DND-41 (cell line): ENCODE results near the gene LRP1.

Experiments
- CTCF ChIP-seq: IDR thresholded peaks from 2 replicates; pipeline ENCODE4 v1.5.1; 2012; ENCODE audit warnings: borderline replicate concordance, low read length, moderate library complexity, mild to moderate bottlenecking; ENCODE audit not compliant: poor library complexity, severe bottlenecking; ENCODE audit errors: extremely low read depth
- EZH2 ChIP-seq: IDR thresholded peaks from 3 replicates; pipeline ENCODE4 v1.6.1; 2012; ENCODE audit warnings: borderline replicate concordance, low read depth, mild to moderate bottlenecking, moderate library complexity, low read length, inconsistent platforms; ENCODE audit not compliant: severe bottlenecking

DNA sequence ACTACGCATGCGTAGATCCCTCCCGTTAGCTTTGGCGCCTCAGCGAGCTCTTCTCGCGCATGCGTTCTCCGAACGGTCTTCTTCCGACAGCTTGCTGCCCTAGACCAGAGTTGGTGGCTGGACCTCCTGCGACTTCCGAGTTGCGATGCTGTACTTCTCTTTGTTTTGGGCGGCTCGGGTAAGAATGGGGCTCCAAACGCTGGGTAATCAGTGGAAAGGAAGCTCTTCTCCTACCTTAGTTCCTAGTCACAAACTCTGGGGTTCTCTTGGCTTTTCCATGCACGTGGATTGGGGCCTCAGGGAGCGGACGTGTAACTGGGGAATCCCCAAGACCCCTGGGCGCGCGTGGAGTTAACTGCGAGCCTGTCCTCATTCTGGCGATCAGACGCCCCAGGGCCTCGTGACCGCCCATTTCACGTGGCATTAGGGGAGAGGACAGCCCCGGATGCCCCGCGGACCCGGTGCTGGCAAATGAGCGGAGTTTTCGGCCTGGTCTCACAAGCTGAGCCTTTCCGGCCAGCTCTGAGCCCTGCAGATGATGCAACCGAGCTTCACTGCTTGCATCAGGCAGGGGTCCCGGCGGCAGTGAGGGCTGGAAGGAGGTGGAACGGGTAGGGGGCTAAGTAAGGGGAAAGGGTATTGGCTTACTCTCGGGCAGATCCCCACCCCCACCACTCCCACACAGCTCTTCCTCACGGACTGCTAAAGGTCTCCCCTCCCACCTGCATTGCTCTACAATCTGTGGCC lies 101.5 kb downstream of the LRP1 start, which contains the start of gene SHMT2:
- TF ChIP-seq EZH2 (no peak), CTCF (no peak)
